ENCODE measurements around the gene VWA2.

Gene VWA2

GRCh38 chr10:114336823-114337509, 97.9 kb downstream of the VWA2 start:
- CTCF ChIA-PET: interaction anchor here (0.6 to 2.0 kb wide), 4 partner anchors 31 to 139 kb away, joined by 3 to 5 read pairs (median 4); no protein-coding TSS in a partner anchor
- Histone ChIP-seq H3K27ac (ENCODE audit: extremely low read depth, low read depth, low read length) (no peak overlapping the region), H3K9me3 (ENCODE audit: control insufficient read depth, insufficient read depth, low read depth, low read length) (no peaks in the 10 kb centered on the region), H3K4me1 (ENCODE audit: control insufficient read depth, insufficient read depth, low read length) (0 out of 2 replicates have a peak, but pooled peaks cover 2% of the 10 kb centered on the region), H3K36me3 (ENCODE audit: control insufficient read depth in 2 of 2, insufficient read depth in 1 of 2, low read length in 2 of 2) (no peaks in the 10 kb centered on the region), H3K4me3 (ENCODE audit: low read depth, low read length) (no peak overlapping the region)
- POLR2A ChIA-PET: no interaction called here
- TF ChIP-seq, protein P1, sequence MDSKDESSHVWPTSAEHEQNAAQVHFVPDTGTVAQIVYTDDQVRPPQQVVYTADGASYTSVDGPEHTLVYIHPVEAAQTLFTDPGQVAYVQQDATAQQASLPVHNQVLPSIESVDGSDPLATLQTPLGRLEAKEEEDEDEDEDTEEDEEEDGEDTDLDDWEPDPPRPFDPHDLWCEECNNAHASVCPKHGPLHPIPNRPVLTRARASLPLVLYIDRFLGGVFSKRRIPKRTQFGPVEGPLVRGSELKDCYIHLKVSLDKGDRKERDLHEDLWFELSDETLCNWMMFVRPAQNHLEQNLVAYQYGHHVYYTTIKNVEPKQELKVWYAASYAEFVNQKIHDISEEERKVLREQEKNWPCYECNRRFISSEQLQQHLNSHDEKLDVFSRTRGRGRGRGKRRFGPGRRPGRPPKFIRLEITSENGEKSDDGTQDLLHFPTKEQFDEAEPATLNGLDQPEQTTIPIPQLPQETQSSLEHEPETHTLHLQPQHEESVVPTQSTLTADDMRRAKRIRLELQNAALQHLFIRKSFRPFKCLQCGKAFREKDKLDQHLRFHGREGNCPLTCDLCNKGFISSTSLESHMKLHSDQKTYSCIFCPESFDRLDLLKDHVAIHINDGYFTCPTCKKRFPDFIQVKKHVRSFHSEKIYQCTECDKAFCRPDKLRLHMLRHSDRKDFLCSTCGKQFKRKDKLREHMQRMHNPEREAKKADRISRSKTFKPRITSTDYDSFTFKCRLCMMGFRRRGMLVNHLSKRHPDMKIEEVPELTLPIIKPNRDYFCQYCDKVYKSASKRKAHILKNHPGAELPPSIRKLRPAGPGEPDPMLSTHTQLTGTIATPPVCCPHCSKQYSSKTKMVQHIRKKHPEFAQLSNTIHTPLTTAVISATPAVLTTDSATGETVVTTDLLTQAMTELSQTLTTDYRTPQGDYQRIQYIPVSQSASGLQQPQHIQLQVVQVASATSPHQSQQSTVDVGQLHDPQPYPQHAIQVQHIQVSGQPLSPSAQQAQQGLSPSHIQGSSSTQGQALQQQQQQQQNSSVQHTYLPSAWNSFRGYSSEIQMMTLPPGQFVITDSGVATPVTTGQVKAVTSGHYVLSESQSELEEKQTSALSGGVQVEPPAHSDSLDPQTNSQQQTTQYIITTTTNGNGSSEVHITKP (tag by site-specific recombination; IDR thresholded peaks at IDR 0.05): peak; percentile 78
- TF ChIP-seq ZNF792 (tag by site-specific recombination; IDR thresholded peaks at IDR 0.05) (peak; percentile 61; the same call in 1 of the 2 replicates), ZSCAN16 (tag by site-specific recombination; IDR thresholded peaks at IDR 0.05) (no peak), PRDM1 (tag by site-specific recombination; IDR thresholded peaks at IDR 0.05) (0 out of 2 replicates have a peak, but pooled peaks have one; percentile 17), ZNF629 (tag by site-specific recombination; IDR thresholded peaks at IDR 0.05) (peak; percentile 58), ZNF155 (tag by site-specific recombination; IDR thresholded peaks at IDR 0.05) (no peak), ZFP69B (tag by site-specific recombination; IDR thresholded peaks at IDR 0.05) (0 out of 2 replicates have a peak, but pooled peaks have one; percentile 19), SCRT2 (tag by site-specific recombination; IDR thresholded peaks at IDR 0.05) (peak; percentile 67)
- TF ChIP-seq, protein P2, sequence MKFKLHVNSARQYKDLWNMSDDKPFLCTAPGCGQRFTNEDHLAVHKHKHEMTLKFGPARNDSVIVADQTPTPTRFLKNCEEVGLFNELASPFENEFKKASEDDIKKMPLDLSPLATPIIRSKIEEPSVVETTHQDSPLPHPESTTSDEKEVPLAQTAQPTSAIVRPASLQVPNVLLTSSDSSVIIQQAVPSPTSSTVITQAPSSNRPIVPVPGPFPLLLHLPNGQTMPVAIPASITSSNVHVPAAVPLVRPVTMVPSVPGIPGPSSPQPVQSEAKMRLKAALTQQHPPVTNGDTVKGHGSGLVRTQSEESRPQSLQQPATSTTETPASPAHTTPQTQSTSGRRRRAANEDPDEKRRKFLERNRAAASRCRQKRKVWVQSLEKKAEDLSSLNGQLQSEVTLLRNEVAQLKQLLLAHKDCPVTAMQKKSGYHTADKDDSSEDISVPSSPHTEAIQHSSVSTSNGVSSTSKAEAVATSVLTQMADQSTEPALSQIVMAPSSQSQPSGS (tag by site-specific recombination; IDR thresholded peaks at IDR 0.05; ENCODE audit: low read depth): peak; percentile 79

- H3K9me3 ChIP-seq (ENCODE audit: control insufficient read depth, insufficient read depth, low read depth, low read length): no peaks in the 10 kb centered on the region
- TF ChIP-seq MZF1 (tag by site-specific recombination; IDR thresholded peaks at IDR 0.05; ENCODE audit: borderline replicate concordance) (no peak), ZNF843 (tag by site-specific recombination; IDR thresholded peaks at IDR 0.05) (no peak), ZBTB7A (tag by site-specific recombination; IDR thresholded peaks at IDR 0.05; ENCODE audit: low read depth) (no peak), ZNF221 (tag by site-specific recombination; IDR thresholded peaks at IDR 0.05; ENCODE audit: borderline replicate concordance) (no peak), MEIS1 (CRISPR knock-in tag; IDR thresholded peaks at IDR 0.05; ENCODE audit: borderline replicate concordance) (no peak), OVOL3 (tag by site-specific recombination; IDR thresholded peaks at IDR 0.05) (no peak), ZNF239 (tag by site-specific recombination; IDR thresholded peaks at IDR 0.05) (no peak), ZNF174 (tag by site-specific recombination; IDR thresholded peaks at IDR 0.05) (no peak), ZNF121 (tag by site-specific recombination; IDR thresholded peaks at IDR 0.05) (no peak)
- TF ChIP-seq, protein P3, sequence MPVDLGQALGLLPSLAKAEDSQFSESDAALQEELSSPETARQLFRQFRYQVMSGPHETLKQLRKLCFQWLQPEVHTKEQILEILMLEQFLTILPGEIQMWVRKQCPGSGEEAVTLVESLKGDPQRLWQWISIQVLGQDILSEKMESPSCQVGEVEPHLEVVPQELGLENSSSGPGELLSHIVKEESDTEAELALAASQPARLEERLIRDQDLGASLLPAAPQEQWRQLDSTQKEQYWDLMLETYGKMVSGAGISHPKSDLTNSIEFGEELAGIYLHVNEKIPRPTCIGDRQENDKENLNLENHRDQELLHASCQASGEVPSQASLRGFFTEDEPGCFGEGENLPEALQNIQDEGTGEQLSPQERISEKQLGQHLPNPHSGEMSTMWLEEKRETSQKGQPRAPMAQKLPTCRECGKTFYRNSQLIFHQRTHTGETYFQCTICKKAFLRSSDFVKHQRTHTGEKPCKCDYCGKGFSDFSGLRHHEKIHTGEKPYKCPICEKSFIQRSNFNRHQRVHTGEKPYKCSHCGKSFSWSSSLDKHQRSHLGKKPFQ (tag by site-specific recombination; IDR thresholded peaks at IDR 0.05): no peak
- H3K36me3 ChIP-seq (ENCODE audit: control insufficient read depth in 2 of 2, insufficient read depth in 1 of 2, low read length in 2 of 2): no peaks in the 10 kb centered on the region
- ChIA-PET POLR2A (no interaction called here), CTCF (interaction anchor here (2.0 kb wide), 1 partner anchor 34 kb away, joined by 5 read pairs; no protein-coding TSS in a partner anchor)
- H3K4me1 ChIP-seq (ENCODE audit: control insufficient read depth, insufficient read depth, low read length): 0 out of 2 replicates have a peak, but pooled peaks cover 2% of the 10 kb centered on the region
- H3K4me3 ChIP-seq (ENCODE audit: low read depth, low read length): no peak overlapping the region
- H3K27ac ChIP-seq (ENCODE audit: extremely low read depth, low read depth, low read length): no peak overlapping the region
Measured at GRCh38 chr10:114337510-114338462, 98.7 kb downstream of the VWA2 start.
